OCI-LY3 (cell line): ENCODE data around the gene COBL.

Source experiments
- EZH2phosphoT487 ChIP-seq: fragments of 200-600 bp; shearing (Covaris generic); IDR thresholded peaks from 2 replicates; pipeline ENCODE4 v1.6.1; 2018; ENCODE audit warnings: antibody characterized with exemption, mixed run types, low read depth
- TF ChIP-seq, protein P1 (sequence below): fragments of 200-600, 300-600 bp; sonication (generic); IDR thresholded peaks from 2 replicates; pipeline ENCODE4 v1.5.1; 2014; ENCODE audit warnings: antibody characterized with exemption, low read length, low read depth

GRCh38 chr7:51298912-51299311 lies 17.7 kb downstream of the COBL start:
- TF ChIP-seq, protein P1, sequence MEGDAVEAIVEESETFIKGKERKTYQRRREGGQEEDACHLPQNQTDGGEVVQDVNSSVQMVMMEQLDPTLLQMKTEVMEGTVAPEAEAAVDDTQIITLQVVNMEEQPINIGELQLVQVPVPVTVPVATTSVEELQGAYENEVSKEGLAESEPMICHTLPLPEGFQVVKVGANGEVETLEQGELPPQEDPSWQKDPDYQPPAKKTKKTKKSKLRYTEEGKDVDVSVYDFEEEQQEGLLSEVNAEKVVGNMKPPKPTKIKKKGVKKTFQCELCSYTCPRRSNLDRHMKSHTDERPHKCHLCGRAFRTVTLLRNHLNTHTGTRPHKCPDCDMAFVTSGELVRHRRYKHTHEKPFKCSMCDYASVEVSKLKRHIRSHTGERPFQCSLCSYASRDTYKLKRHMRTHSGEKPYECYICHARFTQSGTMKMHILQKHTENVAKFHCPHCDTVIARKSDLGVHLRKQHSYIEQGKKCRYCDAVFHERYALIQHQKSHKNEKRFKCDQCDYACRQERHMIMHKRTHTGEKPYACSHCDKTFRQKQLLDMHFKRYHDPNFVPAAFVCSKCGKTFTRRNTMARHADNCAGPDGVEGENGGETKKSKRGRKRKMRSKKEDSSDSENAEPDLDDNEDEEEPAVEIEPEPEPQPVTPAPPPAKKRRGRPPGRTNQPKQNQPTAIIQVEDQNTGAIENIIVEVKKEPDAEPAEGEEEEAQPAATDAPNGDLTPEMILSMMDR = no peak
- no peak for TF ChIP-seq EZH2phosphoT487
